ENCODE data around the gene CDH8. TPM values are rescaled to one million over a fixed set of nuclear protein-coding genes. Genes with fewer than 3 reads are reported as not detected.

CDH8 gene
- total RNA-seq, 1 experiment from 2014 or later, result 5.7 TPM

GRCh38 chr16:61820398-61820797 lies 215.8 kb downstream of the CDH8 start:
- Histone ChIP-seq H3K4me3 (ENCODE audit: low read length) (no peak overlapping the region), H3K4me2 (ENCODE audit: low read length) (peak overlapping the region; percentile 52), H3K27me3 (ENCODE audit: low read length) (no peaks in the 10 kb centered on the region), H3K36me3 (ENCODE audit: low read depth, low read length) (no peaks in the 10 kb centered on the region), H3F3A (ENCODE audit: low read length, unreplicated experiment) (no peaks in the 10 kb centered on the region), H3K9me2 (replicated peaks; ENCODE audit: low read length) (no peaks in the 10 kb centered on the region), H3K79me2 (ENCODE audit: low read length) (no peaks in the 10 kb centered on the region), H3K9ac (ENCODE audit: low read length) (no peak overlapping the region), H3K4me1 (ENCODE audit: insufficient read depth, low read length) (peaks cover 28% of the 10 kb centered on the region), H3K27ac (ENCODE audit: low read length) (peak overlapping the region; percentile 55), H2AFZ (ENCODE audit: low read length) (no peak overlapping the region), H4K20me1 (ENCODE audit: low read length) (no peaks in the 10 kb centered on the region), H3K9me3 (ENCODE audit: low read length) (no peaks in the 10 kb centered on the region)
- ChIA-PET POLR2A (ENCODE audit: unreplicated experiment) (interaction anchor here (0.5 kb wide), 1 partner anchor 56 kb away, joined by 3 read pairs; no protein-coding TSS in a partner anchor), CTCF (no interaction called here)
- TF ChIP-seq CTCF (conservative IDR thresholded peaks at IDR 0.05; ENCODE audit: low read depth, low read length) (no peak), EZH2 (IDR thresholded peaks at IDR 0.05; ENCODE audit: low read length, unreplicated experiment) (no peak), EZH2phosphoT487 (IDR thresholded peaks at IDR 0.05; ENCODE audit: borderline replicate concordance, low read length) (no peak)
- intact Hi-C loops (cut with micrococcal nuclease), result loop anchor here (2.0 kb wide), 1 partner anchor 28 kb away; no protein-coding TSS in a partner anchor
- DNase-seq (peak; percentile 82), ATAC-seq (peak; percentile 97)
- no TSS peak for BruUV-seq (replicated peaks)

DNA sequence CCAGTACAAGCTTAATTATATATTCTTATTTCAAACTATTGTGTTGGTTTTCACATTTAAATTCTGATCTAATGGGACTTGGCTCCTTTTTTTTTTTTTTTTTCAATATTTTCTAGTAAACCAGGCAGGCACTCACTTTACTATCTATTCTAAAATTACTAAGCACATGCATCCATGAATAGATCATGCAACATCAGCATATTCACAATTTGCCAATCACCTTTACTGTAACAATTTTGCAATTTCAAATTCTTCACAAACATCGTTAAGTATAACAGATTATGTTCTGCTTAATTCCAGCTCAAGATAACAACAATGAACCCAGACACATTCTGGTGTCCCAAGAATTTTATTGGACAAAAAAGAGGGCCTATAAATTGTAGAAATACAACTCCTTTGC lies 217.4 kb downstream of the CDH8 start:
- Histone ChIP-seq H3K4me1 (ENCODE audit: insufficient read depth, low read length) (peaks cover 28% of the 10 kb centered on the region), H3K9me2 (replicated peaks; ENCODE audit: low read length) (no peaks in the 10 kb centered on the region), H3F3A (ENCODE audit: low read length, unreplicated experiment) (no peaks in the 10 kb centered on the region), H3K79me2 (ENCODE audit: low read length) (no peaks in the 10 kb centered on the region), H3K27me3 (ENCODE audit: low read length) (no peaks in the 10 kb centered on the region), H2AFZ (ENCODE audit: low read length) (no peak overlapping the region), H4K20me1 (ENCODE audit: low read length) (no peaks in the 10 kb centered on the region), H3K27ac (ENCODE audit: low read length) (no peak overlapping the region), H3K4me3 (ENCODE audit: low read length) (no peak overlapping the region), H3K9ac (ENCODE audit: low read length) (no peak overlapping the region), H3K36me3 (ENCODE audit: low read depth, low read length) (no peaks in the 10 kb centered on the region), H3K9me3 (ENCODE audit: low read length) (no peaks in the 10 kb centered on the region), H3K4me2 (ENCODE audit: low read length) (no peak overlapping the region)
- no peak for DNase-seq
- TF ChIP-seq EZH2phosphoT487 (IDR thresholded peaks at IDR 0.05; ENCODE audit: borderline replicate concordance, low read length) (no peak), EZH2 (IDR thresholded peaks at IDR 0.05; ENCODE audit: low read length, unreplicated experiment) (no peak), CTCF (conservative IDR thresholded peaks at IDR 0.05; ENCODE audit: low read depth, low read length) (no peak)
- ChIA-PET POLR2A (ENCODE audit: unreplicated experiment) (no interaction called here), CTCF (no interaction called here)
- no TSS peak for BruUV-seq (replicated peaks)
- intact Hi-C loops (cut with micrococcal nuclease), result no loop called here
- ATAC-seq, result no peak

- BruUV-seq (replicated peaks), result no TSS peak
- no peaks in the 10 kb centered on the region for H4K20me1 ChIP-seq (ENCODE audit: low read length)
- POLR2A ChIA-PET (ENCODE audit: unreplicated experiment), result no interaction called here
These were observed 218.5 kb downstream of the CDH8 start for GRCh38 chr16:61817583-61818278.

More at GRCh38 chr16:61817583-61818278, 218.5 kb downstream of the CDH8 start:
- TF ChIP-seq EZH2phosphoT487 (IDR thresholded peaks at IDR 0.05; ENCODE audit: borderline replicate concordance, low read length), result no peak
- no peak for TF ChIP-seq CTCF (conservative IDR thresholded peaks at IDR 0.05; ENCODE audit: low read depth, low read length)
- TF ChIP-seq EZH2 (IDR thresholded peaks at IDR 0.05; ENCODE audit: low read length, unreplicated experiment), result no peak
- no peak overlapping the region for H3K4me2 ChIP-seq (ENCODE audit: low read length)
- H3K27ac ChIP-seq (ENCODE audit: low read length), result no peak overlapping the region
- no peaks in the 10 kb centered on the region for H3K9me2 ChIP-seq (replicated peaks; ENCODE audit: low read length)
- no peak for ATAC-seq
- no peaks in the 10 kb centered on the region for H3K9me3 ChIP-seq (ENCODE audit: low read length)
- H3K36me3 ChIP-seq (ENCODE audit: low read depth, low read length), result no peaks in the 10 kb centered on the region
- intact Hi-C loops (cut with micrococcal nuclease), result no loop called here
- no peak overlapping the region for H3K4me3 ChIP-seq (ENCODE audit: low read length)
- no peak overlapping the region for H2AFZ ChIP-seq (ENCODE audit: low read length)
- H3K27me3 ChIP-seq (ENCODE audit: low read length), result no peaks in the 10 kb centered on the region
- peaks cover 20% of the 10 kb centered on the region for H3K4me1 ChIP-seq (ENCODE audit: insufficient read depth, low read length)
- no peak overlapping the region for H3K9ac ChIP-seq (ENCODE audit: low read length)
- DNase-seq, result no peak
- no peaks in the 10 kb centered on the region for H3F3A ChIP-seq (ENCODE audit: low read length, unreplicated experiment)
- CTCF ChIA-PET, result no interaction called here
- no peaks in the 10 kb centered on the region for H3K79me2 ChIP-seq (ENCODE audit: low read length)

All from PC-3 (cell line).